GM19099 (cell line): ENCODE results near the gene IL23R.

Source experiments
- POLR2A ChIP-seq: IDR thresholded peaks from 3 replicates; pipeline ENCODE4 v1.6.1; 2011; ENCODE audit warnings: low read depth; ENCODE audit not compliant: insufficient read length; ENCODE audit errors: extremely low read depth

Gene IL23R

DNA sequence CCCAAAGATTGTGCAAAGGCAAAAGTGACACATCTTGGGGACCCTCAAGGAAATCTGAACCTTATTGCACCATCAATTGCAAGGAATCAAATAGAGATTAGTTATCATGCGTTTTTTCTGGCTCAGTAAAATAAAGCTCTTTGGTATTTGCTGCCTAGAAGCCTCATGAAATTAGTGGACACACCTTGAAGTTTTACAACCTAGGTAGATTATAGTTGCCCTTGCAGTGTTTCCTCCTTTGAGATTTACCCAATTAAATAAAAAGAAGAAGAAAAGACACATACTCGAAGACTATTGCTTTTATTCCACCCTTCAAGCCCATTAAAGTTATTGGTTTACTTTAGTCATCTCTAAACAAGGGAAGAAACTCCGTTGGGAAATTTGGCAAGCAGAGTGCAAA, 70.0 kb downstream of the IL23R start:
- TF ChIP-seq POLR2A, result no peak

DNA sequence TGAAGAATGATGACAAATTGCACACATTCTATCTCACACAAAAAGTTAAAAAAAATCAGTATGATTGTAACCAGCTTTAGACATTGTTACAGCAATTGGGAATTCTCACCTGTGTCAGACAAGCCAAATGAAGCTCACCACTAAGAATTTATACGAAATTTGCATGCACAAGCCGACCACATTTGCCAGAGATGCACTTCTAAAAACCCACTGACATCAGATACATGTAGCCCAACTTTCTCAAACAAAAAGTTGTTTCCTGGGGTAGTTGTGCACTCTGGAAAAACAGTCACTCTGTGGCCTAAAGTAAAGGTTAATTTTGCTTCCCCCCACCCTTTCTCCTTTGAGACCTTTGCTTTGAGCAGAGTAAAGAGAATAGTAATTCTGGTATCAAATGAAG, 73.5 kb downstream of the IL23R start:
- TF ChIP-seq POLR2A, result no peak

DNA sequence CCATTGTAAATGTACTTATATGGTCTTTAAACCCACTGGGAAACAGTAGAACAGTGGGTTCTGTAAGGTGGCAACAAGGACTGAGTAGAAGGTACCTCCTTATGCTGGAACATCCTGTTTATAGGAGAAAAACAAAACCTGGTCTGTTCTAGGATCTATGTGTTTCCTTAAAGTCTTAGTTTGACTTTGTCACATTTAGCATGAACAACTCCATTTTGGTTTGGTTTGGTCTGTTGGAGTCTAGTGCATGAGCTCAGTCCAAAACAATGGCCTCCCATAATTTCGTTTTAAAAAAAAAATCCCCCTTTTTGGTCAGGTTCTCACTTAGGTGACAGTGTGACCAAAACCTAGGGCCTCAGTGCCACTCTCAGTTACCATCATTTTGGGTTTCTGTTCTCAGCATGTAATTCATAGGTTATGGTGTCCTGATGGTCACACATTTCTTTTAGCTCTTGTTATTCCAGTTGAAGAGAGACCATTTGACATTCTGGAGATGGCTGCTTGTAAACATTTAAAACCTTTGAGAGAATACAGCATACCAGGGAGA, 75.0 kb downstream of the IL23R start:
- no peak for TF ChIP-seq POLR2A

DNA sequence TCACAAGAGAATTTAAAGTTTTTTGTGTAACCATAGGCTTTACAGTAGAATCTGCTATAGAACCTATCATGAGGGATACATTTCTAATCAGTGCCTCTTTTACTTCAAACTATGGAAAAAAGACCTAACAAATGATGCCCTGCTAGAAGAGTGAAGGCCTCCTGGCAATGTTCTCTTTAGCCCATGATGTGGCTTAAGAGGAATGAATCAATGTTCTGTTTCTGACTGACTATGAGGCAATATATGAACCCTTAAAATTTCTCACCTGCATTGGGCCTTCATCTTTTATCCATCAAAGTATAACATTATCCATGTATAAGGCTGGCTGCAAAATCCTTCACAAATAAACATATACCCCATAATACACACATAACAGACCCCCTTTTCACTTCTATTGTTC, 75.8 kb downstream of the IL23R start:
- no peak for TF ChIP-seq POLR2A

DNA sequence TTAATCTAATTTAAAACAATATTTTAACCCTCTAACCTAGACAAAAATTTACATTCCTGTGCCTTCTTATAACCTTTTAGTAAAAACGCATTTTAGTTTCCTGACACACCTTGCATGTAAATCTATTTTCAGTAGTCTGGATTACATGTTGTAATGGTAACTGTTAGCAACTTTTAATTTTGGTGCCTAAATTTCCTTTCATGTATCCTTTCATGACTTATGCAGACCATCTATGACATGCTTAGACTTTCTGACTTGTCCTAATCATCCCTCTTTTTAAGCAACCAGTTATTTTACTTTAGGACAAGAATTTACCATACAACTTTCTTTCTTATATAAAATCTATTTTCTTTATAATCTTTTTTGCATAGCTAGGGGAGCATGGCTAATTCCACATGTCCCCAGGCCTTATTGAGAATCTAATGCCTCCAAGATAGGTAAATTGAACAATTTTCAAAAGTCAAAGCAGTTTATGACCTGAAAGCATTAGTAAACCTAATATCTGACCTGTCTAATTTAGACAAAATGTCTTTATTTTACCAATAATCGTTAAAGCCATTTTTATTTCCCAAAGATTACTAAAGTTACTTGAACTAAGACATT, 83.9 kb downstream of the IL23R start:
- TF ChIP-seq POLR2A, result no peak

DNA sequence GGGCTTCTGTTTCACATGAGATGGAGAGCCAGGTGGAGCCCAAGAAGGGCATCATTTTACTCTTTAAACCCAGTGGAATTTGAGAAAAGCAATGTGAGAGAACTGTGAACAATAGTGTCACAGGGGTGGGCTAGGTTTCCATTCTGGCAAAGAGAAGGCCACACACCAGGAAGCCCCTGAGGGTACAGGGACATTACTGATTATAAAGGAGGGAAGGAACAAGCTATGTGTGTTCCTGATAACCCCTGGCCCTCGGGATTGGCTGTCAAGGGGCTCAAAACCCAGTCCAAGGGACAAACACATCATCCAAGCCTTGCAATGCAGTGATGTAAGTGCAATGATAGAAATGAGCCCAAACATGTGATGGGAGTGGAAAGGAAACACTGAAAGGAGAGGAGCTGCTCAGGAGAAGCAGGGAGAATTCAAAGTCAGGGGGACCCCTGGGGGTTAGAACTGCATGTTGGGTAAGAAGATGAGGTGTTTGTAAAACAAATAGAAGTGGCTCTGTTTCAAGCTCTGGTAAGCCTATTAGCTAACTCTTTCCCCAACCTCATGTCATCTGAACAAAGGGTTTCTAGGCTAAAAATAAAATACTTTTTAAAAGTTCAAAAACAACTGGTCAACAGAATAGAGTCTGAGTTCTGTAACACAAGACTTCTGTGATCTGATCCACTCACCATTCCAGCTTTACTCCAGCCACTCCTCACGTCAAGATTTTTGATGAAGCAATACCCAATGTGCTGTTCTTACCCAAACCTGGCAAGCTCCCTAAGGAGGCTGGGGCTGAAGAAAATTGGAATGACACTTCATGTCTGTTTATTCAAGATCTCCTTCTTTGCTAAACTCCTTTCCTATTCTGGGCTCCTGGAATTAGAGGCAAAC, 90.3 kb downstream of the IL23R start:
- no peak for TF ChIP-seq POLR2A

DNA sequence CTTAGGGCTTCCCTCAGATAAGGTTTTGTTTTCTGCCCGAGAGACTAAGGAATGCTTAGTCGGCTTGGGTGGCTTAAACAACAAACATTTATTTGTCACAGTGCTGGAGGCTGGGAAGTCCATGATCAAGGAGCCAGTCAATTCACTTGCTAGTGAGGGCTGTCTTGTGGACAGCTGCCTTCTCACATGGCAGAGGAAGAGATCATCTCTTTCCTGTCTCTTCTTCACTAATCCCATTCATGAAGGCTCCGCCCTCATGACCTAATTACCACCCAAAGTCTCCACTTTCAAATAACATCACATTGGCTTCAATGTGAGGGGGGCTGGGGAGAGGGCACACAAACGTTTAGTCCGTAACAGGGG, 90.9 kb downstream of the IL23R start:
- TF ChIP-seq POLR2A, result no peak

DNA sequence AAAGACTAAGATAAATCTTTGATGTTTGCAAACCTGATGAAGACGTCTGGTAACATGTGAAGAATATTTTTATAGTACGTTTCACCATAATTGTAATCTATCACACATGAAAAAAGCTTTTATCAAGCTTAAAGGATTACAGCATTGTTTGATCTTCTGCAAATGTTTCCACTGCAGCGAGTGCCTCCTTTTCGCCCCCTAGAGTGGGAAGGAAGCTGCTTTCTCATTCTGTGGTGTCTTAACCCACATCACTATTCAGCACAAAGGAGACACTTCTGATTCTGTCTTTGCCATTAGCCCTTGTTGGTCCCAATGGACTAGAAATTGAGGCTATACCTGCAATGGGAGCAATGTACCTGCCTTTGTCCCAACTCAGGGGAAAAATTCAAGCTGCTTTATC, 95.4 kb downstream of the IL23R start:
- TF ChIP-seq POLR2A, result no peak

DNA sequence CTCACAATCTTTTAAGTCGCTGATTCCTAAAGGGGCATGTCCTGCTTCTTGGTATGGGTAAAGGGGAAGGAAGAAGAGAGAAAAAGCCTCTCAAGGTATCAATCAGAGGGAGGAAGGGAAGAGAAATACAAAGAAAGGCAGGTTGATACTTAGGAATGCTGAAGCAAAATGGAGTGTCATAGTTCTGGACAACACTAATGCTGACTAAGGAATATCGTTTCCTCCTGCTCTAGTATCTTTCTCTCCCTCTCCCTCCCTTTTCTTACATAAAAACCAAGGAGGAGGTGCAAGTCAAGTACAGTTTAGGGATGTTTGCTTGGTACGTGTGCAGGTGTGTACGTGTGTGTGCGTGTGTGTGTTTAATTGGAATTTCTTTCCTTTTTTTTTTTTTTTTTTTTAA, 96.5 kb downstream of the IL23R start:
- TF ChIP-seq POLR2A, result no peak

DNA sequence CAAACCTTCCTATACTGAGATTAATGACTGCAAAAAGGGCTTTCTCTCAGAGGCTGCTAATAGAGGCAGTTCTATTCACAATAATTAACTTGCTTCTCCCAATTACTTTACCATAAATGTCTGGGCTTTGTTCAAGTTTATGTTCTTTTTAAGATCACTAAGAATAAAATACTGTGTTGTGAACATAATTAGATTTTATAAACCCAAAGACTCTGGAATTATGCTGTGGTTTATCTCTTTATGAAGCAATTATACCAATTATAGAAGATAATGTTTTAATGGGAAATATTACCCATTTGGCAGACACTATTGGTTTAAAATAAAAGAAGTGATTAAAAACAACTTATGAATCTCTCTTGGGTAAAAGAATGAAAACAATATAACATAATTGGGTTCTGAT, 97.9 kb downstream of the IL23R start:
- no peak for TF ChIP-seq POLR2A

DNA sequence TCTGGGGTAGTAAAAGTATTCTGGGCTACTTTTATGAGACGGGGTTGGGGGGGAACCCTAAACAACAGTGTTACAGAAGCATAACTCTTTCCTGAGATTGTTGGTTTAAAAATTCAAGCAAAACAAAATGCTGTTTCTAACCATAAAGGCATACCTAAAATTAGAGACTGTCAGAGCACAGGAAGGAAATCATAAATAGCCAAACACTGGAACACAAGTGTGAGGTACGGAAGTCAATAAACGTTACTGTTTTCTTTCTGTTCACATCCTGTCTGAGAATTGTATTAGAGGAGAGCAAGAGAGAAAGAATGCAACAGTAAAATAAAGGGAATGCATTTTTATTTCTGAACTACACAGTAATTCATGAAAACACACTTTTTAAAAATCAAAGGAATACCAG, 98.6 kb downstream of the IL23R start:
- TF ChIP-seq POLR2A, result no peak

DNA sequence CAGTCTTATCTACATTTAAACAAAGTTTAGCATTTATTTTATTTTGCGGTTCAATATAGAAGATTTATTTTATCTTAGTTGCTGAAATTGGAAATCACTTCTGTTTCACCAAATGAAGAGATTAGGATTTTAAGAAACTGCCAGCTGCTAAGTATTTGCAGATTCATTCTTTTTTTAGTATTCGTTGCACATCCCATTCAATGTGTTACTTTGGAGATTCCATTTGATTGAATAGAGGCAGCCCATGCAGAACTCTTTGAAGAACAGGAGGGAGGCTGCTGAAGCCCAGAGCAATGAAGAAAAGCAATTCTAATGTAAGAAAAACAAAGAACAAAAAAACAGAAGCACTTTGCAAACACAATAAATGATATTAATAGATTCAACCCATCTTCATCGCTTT, 102.8 kb downstream of the IL23R start:
- TF ChIP-seq POLR2A, result no peak

DNA sequence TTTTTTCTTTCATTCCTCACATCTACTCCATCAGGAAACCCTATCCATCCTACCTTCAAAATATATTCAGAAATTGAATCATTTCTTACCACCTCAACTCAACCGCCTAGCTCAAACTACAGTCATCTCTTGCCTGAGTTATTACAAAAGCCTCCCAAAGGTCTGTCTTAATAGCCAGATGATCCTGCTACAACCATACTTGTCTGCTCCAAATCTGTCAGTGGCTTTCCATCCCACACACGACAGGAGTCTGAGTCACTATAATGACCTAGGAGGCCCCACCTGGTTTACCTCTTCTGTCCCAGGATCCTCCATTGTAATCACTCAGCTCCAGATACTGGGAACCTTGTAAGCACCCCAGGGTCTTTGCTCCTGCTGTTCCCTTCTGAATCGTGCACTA, 104.3 kb downstream of the IL23R start:
- TF ChIP-seq POLR2A, result no peak

DNA sequence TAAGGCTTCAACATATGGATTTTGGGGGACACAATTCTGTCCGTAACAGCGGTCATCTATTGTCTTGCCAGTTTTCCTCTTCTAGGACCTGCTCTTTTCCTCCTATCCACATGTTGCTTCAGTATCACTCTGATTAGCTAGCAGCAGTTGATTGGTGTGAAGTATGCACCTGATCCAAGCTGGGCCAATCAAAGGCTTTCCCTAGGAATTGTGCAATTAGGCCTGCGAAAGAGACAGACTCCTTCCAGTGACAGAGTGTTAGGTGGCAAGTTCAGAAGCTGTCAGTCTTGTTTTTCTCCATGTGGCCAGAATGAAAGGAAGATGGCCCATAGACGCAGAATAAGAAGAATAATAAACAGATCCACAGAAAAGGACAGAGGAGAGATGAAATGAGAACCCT, 107.3 kb downstream of the IL23R start:
- TF ChIP-seq POLR2A, result no peak

DNA sequence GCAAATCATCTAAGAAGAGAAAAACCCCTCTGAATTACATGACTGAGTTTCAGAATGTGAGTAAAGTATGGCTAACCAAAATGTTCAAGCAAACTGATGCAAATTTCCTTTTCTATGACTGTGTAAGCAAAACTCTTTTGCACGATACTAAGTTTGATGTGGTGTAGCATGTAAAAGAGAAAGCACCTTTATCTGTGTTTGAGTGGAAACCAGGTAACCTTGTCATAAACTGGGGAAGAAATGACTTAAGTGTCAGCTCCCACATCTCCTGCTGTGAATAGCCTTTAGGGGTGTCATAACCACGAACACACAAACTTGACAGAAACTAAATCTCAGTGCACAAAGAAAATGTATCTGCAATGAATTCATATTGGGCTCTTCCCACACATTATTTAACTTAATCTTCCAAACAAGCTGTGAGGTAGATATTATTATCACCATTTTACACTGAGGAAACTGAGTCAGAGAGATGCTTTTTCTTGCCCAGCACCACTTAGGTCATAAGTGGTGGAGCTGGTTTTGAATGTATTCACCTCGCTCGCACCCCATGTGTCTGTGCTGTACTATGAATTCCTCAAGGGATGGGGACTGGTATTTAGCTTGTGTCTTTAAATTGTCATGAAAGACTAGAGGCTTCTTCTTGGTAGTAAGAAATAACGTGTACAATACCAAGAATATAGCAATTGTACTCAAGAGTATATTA, 108.5 kb downstream of the IL23R start:
- TF ChIP-seq POLR2A, result no peak

DNA sequence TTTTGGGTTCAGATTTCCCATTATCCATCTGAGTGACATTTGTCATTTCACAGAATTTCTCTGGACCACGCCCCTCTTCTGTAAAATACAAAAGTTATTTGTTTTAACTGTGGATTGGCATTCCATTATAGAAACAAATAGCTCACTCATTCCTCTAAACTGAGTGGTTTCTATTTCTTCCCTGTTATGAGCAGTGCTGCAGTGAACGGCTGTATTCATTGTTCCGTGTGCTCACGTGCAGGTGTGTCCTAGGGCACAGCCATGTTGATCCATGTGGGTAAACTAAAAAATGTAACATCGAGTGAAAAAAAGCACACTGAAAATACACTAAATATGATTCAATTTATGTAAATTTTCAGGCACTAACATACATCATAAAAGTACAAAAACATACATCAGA, 114.4 kb downstream of the IL23R start:
- TF ChIP-seq POLR2A, result no peak
